PC-9 (cell line): ENCODE measurements around the gene IKBKE.

Experiments used
- CTCF ChIP-seq: fragments of 200-600 bp; sonication (generic); conservative IDR thresholded peaks from 2 replicates; pipeline ENCODE4 v1.6.1; 2017; ENCODE audit warnings: mixed run types, antibody characterized with exemption, mild to moderate bottlenecking, moderate library complexity
- EZH2 ChIP-seq: fragments of 200-600 bp; sonication (generic); IDR thresholded peaks from 2 replicates; pipeline ENCODE4 v1.8.0; 2017; ENCODE audit warnings: antibody characterized with exemption, low read depth

GRCh38 chr1:206537141-206537540, 66.9 kb downstream of the IKBKE start:
- TF ChIP-seq CTCF (no peak), EZH2 (no peak)
